GM18519 (cell line): ENCODE results near the gene TWSG1.

ENCODE experiments used
- ATAC-seq: cut with Tn5 transposase; IDR thresholded peaks from one replicate; pipeline ENCODE4 v1.9.1; 2021; ENCODE audit warnings: mild to moderate bottlenecking, moderate library complexity; ENCODE audit not compliant: unreplicated experiment, low FRiP score

The TWSG1 gene

DNA sequence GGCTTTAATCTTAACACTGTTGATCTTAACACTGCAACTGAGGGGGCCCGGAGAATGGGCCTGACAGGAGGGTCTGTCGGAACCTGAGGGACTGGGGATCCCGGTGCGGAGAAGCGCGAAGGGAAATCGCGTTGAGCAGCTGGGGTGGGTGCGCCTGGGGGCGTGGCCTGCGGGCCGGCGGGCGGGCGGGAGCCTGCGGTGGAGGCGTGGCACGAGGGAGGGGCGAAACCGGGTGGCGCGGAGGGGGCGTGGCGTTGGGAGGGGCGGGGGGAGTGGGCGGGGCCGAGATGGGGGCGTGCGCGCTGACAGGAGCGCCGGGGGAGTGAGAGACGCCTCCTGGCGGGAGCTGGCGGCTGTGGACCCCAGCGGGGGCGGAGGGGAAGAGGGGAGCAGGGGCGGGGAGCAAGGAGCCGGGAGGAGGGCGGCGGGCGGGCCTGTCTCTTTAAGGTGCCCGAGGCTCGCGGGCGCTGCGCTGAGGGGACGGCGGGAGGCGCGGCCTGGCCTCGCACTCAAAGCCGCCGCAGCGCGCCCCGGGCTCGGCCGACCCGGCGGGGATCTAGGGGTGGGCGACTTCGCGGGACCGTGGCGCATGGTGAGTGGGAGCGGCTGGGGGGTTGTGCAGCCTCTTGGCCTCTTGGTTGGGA is at the start of gene TWSG1:
Gene TWSG1 (plus strand): TSS at position 445 of the 644 bp plus-strand sequence. CDS start 2,457 bp downstream, outside the sequence.
- ATAC-seq = peak; percentile 36

DNA sequence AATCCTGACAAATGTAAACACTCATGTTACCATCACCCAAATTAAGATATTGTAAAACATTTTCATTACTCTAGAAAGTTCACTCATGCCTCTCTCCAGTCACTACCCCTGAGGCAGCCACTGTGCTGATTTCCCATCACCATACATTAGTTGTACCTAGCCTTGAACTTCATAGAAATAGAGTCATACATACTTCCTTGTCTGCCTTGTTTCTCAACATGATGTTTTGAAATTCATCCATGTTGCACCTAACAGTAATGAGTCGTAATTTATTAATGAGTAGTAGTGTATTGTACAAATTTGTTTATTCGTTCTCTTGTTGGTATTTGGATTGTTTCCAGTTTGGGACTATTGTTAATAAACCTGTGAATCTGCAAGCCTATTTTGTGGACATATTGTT is 49.0 kb upstream of the TWSG1 start:
- no peak for ATAC-seq

DNA sequence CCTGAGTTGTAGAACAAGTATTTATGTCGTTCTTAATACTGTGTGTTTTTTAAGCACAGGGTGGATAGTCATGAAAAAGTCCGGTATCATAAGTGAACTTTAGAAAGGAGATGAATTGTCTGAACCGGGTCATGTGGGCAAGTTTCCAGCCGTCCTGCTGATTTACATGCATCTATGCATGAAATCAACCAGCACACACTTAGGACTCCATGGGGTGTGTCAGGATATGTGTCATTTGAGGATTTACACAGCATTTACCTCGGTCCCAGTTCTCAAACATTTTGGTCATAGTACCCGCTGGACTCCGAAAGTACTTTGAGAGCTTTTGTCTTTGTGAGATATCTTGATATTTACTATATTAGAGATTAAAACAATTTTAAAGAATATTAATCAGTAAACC is 47.5 kb upstream of the TWSG1 start:
- ATAC-seq = no peak

DNA sequence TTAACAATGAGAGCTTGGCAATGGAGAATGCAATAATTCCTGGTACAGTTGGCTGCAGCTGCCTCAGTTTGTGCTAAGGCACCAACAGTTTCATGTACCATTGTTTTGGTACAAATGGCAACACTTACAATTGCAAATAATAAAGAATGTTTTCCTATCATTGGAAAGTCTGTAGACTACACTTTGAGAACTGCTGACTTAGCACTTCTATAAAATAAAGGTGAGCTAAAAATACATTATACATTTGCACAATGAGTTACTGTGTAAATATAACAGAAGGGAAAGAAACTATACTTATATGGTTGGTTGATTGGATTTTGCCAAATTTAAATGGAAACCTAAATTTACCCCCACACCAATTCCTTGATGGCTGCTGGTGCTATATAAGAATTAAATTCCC is 44.9 kb upstream of the TWSG1 start:
- ATAC-seq = no peak

DNA sequence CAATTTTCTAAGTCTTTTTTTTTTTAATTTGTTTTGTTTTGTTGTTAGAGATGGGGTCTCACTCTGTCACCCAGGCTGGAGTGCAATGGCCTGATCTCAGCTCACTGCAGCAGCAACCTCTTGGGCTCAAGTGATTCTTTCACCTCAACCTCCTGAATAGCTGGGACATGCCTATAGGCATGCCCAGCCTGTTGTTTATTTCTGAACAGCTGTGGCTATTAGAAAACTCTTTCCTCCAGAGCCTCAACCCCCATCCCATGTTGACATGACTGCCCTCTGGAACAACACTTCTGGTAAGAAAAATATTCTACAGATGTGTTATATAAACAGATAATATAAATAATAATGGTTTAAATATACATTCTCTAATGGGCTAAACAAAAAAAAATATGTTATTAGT is 44.4 kb upstream of the TWSG1 start:
- no peak for ATAC-seq

DNA sequence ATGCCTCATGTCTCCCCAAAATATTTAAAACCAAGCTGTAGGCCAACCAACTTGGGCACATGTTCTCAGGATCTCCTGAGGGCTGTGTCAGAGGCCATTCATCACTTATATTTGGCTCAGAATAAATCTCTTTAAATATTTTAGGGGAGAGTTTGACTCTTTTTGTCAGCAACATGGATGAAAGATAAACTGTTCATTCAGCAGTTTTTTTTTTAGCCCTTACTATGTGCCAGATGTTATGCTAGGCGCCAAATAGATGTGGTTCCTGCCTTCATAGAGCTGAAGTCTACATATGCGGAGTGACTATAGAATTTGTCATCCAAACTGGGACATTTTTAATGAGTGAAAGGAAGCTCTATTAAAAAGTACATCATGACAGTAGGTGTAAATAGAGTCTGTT is 42.5 kb upstream of the TWSG1 start:
- no peak for ATAC-seq

DNA sequence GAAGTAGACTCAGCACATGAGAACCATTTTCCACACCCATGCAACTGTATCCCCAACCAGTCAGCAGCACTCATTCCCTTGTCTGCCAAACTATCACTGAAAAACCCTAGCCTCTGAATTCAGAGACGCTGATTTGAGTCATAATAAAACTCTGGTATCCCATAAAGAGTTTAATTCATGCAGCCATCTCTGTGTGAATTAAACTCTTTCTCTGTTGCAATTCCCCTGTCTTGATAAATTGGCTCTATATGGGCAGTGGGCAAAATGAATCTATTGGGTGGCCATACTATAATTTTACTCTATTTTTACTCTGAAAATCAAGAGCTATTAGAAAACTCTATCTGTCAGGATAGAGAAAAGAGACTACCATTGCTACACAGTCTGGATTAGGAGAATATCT is 40.6 kb upstream of the TWSG1 start:
- no peak for ATAC-seq

DNA sequence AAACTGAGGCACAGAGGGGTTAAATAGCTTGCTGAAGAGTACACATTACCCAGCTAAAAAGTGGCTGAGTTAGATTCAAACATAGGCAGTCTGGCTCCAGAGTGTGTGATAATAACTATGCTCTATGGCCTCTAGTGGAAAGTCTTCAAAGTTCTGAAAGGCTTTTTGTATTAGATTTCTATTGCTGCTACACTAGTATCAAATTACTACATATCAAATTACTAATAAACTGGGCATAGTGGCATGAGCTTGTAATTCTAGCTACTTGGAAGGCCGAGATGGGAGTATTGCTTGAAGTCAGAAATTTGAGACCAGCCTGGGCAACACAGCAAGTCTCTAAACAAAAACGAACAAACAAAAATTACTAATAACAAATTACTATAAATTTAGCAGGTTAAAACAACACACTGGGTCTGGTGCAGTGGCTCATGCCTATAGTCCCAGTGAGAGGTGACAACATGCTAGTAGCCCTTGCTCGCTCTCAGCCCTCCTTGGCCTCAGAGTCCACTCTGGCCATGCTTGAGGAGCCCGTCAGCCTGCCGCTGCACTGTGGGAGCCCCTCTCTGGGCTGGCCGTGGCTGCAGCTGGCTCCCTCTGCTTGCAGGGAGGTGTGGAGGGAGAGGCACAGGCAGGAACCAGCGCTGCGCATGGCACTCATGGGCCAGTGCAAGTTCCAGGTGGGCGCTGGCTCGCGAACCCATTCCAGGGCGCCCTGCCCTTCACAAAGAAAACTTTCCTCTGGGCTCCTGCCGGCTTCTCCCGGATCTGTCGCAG is 38.2 kb upstream of the TWSG1 start:
- ATAC-seq = no peak

DNA sequence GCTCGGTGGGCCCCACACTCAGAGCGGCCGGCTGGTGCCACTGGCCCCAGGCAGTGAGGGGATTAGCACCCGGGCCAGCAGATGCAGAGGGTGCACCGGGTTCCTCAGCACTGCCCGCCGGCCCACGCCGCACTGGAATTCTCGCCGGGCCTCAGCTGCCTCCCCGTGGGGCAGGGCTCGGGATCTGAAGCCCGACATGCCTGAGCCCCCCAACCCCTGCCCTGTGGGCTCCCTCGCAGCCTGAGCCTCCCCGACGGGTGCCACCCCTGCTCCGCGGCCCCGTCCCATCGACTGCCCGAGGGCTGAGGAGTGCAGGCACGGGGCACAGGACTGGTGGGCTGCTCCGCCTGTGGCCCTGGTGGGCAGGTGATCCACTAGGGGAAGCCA is 37.6 kb upstream of the TWSG1 start:
- ATAC-seq = no peak

DNA sequence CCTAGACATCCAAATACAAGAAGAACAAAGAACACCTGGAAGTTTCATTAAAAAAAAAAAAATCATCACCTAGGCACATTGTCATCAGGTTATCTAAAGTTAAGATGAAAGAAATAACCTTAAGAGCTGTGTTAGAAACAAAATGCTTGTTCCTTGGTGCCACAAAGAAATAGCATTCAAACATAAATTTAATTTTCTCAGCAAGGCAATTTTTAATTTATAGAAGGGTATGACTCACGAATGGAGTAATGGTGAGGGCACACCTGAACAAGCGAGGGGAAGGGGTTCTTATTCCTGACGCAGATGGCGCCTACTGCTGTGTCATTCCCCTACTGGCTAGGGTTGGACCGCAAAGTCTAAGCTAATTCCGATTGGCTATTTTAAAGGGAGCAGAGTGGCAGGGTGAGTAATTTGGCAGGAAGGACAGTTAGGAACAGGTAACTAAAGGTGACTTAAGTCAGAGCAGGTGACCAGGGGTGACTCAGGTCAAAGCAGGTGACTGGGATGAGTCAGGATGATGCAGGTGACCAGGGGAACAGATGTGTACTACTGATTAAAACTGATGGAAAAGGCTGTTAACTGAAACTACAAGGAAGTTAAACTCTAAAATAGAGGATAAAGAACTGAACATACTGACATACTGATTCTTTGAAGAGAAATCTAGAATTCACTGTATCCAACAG is 30.0 kb upstream of the TWSG1 start:
- no peak for ATAC-seq

DNA sequence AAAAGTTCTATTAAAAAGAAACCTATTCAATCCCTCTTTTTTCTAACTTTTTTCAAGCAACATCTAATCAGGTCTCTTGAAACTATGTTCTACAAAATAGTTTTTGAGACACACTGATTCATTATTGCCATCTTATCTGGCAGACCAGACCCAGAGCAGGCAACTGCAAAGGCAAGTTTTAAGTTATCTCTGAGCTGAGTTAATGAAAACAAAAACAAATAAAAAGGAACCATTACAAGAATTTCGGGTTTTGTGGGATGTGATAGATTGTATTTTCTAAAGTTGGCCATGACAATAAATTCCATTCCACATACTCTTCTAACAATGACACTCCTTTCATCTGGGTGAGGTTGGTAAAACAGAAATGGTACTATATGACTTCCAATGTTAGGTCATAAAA is 15.2 kb upstream of the TWSG1 start:
- no peak for ATAC-seq

DNA sequence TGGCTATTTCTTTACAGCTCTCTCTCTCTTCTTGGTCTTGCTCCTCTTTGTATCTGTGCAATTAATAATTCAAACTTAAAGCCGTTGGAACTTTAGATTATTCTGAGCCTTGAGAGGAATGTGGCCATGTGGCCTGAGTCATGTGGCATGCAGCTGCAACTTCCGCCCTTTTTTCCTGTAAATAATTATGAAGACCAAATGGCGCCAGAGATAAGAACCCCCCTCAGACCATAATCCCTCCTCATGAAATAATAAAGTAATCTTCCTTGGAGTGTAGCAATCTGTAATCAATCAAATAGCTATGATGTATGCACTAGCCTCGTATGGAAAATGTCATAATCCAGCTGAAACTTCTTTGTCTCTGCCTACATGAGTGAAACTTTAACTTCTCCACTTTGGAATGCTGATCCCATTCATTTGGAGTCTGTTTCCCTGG is 13.5 kb upstream of the TWSG1 start:
- no peak for ATAC-seq

DNA sequence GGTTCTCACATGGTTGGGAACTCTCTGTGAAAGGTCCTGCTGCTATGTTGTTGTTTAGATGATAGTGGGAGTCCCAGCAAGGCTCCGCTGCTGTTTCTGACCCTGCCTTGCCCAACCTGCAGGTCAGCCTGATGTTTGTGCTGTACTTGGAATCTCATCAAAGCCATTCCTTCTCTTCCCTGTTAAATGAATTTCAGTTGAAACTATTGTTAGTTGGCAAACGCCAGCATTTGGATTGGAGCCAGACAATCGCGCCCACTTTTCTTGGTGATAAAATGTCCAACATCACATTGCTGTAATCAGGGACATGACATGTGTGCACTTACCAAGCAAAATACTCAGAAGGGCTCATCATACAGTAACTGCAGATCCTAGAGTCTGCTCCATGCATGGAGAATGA is 12.8 kb upstream of the TWSG1 start:
- ATAC-seq = no peak

DNA sequence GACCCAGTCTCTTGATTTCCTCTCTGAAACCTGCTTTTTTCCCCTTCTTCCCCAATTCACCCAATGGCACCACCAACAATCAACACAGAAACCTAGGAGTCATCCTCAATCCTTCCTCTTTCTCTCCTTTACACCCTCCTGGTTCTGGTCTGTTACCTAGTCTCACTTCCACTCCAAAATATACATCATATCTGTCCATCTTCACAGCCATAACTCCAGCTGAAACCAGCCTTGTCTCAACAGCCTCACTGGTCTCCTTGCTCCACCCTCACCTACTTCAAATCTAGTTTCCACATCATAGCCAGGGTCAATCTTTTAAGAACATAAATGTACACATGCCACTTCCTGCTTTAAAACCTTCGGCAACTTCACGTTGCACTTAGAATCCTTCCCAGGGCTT is 11.8 kb upstream of the TWSG1 start:
- ATAC-seq = no peak

DNA sequence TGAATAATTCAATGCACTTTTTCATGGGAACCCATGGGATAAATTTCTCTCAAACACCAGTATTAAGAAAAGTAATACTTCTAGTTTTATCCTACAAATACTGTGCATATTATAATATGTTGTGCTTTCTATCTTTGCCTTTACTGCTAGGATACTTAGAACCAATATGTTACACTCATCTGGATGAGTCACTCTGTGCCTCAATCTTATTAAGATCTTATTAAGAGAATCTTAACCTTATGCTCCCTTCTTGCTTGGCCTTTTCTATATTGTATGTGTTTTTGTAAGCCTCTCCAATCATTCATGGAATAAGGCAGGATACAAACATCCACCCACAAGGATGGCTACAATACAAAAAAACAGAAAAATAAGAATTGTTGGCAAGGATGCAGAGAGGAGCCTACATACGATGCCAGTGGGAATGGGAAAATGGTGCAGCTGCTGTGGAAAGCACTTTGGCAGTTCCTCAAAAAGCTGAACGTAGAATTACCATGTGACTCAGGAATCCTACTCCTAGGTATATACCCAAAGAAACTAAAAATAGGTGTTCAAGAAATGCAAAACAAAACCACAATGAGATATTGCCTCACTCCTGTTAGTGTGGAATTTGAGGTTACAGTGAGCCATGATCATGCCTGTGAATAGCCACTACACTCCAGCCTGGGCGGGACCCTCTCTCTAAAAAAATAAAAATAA is 10.7 kb upstream of the TWSG1 start:
- no peak for ATAC-seq

DNA sequence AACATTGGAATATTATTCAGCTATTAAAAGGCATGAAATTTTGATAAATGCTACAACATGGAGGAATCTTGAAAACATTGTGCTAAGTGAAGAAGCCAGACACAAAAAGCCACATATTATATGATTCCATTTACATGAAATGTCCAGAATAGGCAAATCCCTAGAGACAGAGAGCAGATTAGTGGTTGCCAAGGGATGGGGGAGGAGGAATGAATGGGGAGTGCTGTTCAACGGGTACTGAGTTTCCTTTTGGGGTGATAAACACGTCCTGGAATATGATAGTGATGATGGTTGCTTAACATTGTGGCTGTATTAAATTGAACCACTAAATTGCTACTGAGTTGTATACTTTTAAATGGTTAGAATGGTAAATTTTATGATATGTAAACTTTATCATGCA is 8.9 kb upstream of the TWSG1 start:
- no peak for ATAC-seq

DNA sequence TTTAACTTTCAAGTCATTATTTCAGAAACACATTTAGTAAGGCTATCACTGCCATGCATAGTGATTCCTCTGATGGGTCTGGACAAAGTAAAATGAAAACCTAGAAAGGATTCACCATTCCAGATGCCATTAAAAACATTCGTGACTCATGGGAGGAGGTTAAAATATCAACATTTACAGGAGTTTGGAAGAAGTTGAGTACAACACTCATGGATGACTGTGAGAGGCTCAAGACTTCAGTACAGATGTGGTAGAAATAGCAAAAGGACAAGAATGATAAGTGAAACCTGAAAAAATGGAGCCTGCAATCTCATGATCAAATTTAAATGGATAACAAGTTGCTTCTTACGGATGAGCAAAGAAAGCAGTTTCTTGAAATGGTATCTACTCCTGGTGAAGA is 5.8 kb upstream of the TWSG1 start:
- no peak for ATAC-seq

DNA sequence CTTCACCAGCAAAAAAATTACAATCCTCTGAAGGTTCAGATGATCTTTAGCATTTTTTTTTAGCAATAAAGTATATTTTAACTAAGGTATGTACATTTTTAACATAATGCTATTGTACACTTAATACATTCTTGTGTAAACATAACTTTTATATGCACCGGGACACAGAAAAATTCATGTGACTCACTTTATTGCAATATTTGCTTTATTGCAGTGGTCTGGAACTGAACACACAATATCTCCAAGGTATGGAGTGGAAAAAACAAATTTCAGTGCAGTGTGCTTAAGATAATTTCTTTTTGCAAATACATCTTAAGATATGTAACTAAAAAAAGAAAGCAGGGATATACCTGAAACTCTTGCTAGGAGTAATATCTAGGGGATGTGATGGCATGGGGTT is 5.1 kb upstream of the TWSG1 start:
- ATAC-seq = no peak

DNA sequence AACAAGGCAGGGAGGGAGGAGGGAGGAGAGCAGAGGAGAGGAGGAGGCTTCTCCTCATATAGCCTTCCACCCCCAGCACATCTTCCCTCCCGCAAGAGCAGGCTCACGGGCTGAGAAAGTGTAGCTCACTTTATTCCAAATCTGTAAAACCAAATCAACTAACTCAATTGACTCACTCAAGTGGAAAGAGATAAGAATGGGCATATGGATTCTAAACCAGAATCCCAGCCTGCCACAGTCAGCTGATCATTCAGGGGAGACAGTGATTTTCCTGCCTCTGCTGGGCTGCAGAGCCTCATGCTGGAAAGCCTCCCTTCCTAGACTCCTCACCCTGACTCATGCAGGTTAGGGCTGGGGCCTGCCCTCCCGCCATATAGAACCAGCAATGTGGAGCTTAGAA is 4.2 kb upstream of the TWSG1 start:
- ATAC-seq = no peak

DNA sequence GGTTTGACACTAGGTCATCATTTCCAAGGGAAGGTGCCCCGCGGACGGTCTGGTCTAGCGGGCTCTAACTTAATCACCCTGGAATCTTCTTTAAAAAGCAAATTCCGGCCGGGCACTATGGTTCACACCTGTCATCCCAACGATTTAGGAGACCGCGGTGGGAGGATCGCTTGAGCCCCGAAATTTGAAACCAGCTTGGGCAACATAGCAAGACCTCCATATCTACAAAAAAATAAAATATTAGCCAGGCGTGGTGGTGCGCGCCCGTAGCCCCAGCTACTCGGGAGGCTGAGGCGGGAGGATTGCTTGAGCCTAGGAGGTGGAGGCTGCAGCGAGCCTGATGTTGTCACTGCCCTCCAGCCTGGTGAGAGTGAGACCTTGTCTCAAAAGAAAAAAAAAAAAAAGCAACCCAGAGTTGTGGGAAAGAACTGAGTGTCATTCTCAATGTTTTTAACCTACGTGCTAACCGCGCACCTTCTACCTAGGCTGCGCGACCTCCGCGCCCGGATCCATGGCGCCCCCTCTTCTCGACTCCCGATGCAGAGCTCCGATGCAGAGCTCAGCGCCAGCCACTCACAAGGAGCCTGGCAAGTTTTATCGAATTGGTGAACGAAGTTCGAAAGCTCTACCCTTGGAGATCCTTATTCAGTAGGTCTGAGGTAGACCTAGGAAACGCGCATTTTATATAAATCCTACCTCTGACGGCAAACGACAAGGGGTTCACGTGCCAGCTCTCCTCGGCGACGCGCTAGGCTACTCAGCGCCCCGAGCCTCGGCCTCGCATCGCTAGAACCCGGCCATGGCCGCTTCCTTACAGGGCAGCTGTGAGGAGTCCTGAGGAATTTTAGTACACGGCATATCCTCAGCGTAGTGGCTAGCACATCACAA is 888 bp upstream of the TWSG1 start:
- ATAC-seq = peak; percentile 29
